GM19043 (cell line): ENCODE data around the gene PPP1R36.
"Not testable (repeated sequence)": the region's sequence is repeated elsewhere in the genome, so short reads cannot be mapped to it uniquely, and the experiment has no call there.

ENCODE experiments used
- ATAC-seq: cut with Tn5 transposase; IDR thresholded peaks from one replicate; pipeline ENCODE4 v1.9.1; 2021; ENCODE audit warnings: low read depth; ENCODE audit not compliant: unreplicated experiment

The PPP1R36 gene

GRCh38 chr14:64562436-64562835, 12.7 kb downstream of the PPP1R36 start:
- ATAC-seq, result no peak

GRCh38 chr14:64563696-64564095, 13.9 kb downstream of the PPP1R36 start:
- ATAC-seq, result no peak

GRCh38 chr14:64566651-64567122, 16.9 kb downstream of the PPP1R36 start:
- no peak for ATAC-seq

GRCh38 chr14:64569138-64569631, 19.4 kb downstream of the PPP1R36 start:
- ATAC-seq, result no peak

GRCh38 chr14:64569646-64570045, 19.9 kb downstream of the PPP1R36 start:
- ATAC-seq, result not testable (repeated sequence)

- ATAC-seq, result no peak
Observed at GRCh38 chr14:64572386-64573104, 22.8 kb downstream of the PPP1R36 start.

- ATAC-seq, result no peak
Observed at GRCh38 chr14:64573109-64573508, 23.3 kb downstream of the PPP1R36 start.

GRCh38 chr14:64574371-64575107, 24.8 kb downstream of the PPP1R36 start:
- ATAC-seq, result no peak

- no peak for ATAC-seq
Observed at GRCh38 chr14:64577211-64577610, 27.4 kb downstream of the PPP1R36 start.

GRCh38 chr14:64580467-64580866, 30.7 kb downstream of the PPP1R36 start:
- no peak for ATAC-seq

- no peak for ATAC-seq
Observed at GRCh38 chr14:64581363-64581762, 31.6 kb downstream of the PPP1R36 start.

- ATAC-seq, result no peak
Observed at GRCh38 chr14:64581817-64582216, 32.1 kb downstream of the PPP1R36 start.

- no peak for ATAC-seq
Observed at GRCh38 chr14:64584190-64584589, 34.4 kb downstream of the PPP1R36 start.

- ATAC-seq, result no peak
Observed at GRCh38 chr14:64591809-64592208, 42.0 kb downstream of the PPP1R36 start.

GRCh38 chr14:64594438-64594837, 44.7 kb downstream of the PPP1R36 start:
- no peak for ATAC-seq

- ATAC-seq, result peak; percentile 64
Observed at GRCh38 chr14:64598404-64598803, 48.6 kb downstream of the PPP1R36 start.

- no peak for ATAC-seq
Observed at GRCh38 chr14:64601571-64601970, 51.8 kb downstream of the PPP1R36 start.

GRCh38 chr14:64602826-64603225, 53.1 kb downstream of the PPP1R36 start:
- ATAC-seq, result no peak

GRCh38 chr14:64604001-64604400, 54.2 kb downstream of the PPP1R36 start:
- no peak for ATAC-seq

GRCh38 chr14:64604881-64605280, 55.1 kb downstream of the PPP1R36 start:
- no peak for ATAC-seq

- ATAC-seq, result no peak
Observed at GRCh38 chr14:64605926-64606685, 56.3 kb downstream of the PPP1R36 start.
